K562 (cell line): Measurements from ENCODE around the gene DIPK1B. TPM values are rescaled to one million over a fixed set of nuclear protein-coding genes. Genes with fewer than 3 reads are reported as not detected.

Source experiments
- ATAC-seq: fragments of 200-7000 bp; cut with Tn5 transposase; 3 replicates; pipeline ENCODE4 v1.9.1; 2020; ENCODE audit warnings: moderate library complexity
- BruUV-seq: library from RNA; stranded (reverse); fragments of 400-500 nt; replicated peaks from 2 replicates; lab custom pipeline; 2021; lab: Mats Ljungman, UMichigan
- CTCF ChIA-PET: fragments of 300-600 bp; formaldehyde crosslinking; extraction: SDS; loops from one replicate; lab custom pipeline; 2021; ENCODE audit warnings: low intra/inter-chr PET ratio; lab: Yijun Ruan, JAX
- POLR2A ChIA-PET: fragments of 300-600, 350-650 bp; sonication (Branson Sonifier 250); formaldehyde crosslinking; extraction: SDS; loops from one replicate; lab custom pipeline; 2021; ENCODE audit warnings: antibody characterized with exemption, inconsistent platforms; lab: Yijun Ruan, JAX
- DNase-seq, 4 experiments: peaks; one replicate each; pipeline versions ENCODE4 v3.0.0 to v3.0.0-alpha.2; 2011 to 2018; ENCODE audit warnings: low spot score in 3 of 4, mixed read lengths in 3 of 4; ENCODE audit errors: extremely low read depth in 1 of 4
- FAIRE-seq: peaks from 2 replicates; lab custom pipeline; 2011; peaks lifted over from hg19 to GRCh38; lab: Jason Lieb, UNC
- H2AFZ ChIP-seq: 2 replicates; pipeline ENCODE4 v1.6.0; 2011; ENCODE audit warnings: low read depth, low read length, control low read depth, inconsistent platforms
- H3K27ac ChIP-seq: fragments of 200-600 bp; 3 replicates; pipeline ENCODE4 v1.8.0; 2011; ENCODE audit warnings: low read depth, mild to moderate bottlenecking, control low read depth, inconsistent platforms, low read length, moderate library complexity, mixed read lengths; ENCODE audit errors: extremely low read depth
- H3K27me3 ChIP-seq, 2 experiments: fragments of 300-600 bp in 1 of 2; 2 replicates in 1 of 2; 3 replicates in 1 of 2; pipeline versions ENCODE4 v1.6.0 to v1.8.0; 2011; ENCODE audit warnings: inconsistent platforms in 2 of 2, low read length in 2 of 2, mild to moderate bottlenecking in 1 of 2, mixed read lengths in 1 of 2, moderate library complexity in 1 of 2; ENCODE audit not compliant: control insufficient read depth in 2 of 2, insufficient read depth in 2 of 2
- H3K36me3 ChIP-seq: fragments of 300-600 bp; 3 replicates; pipeline ENCODE4 v1.8.0; 2011; ENCODE audit warnings: mild to moderate bottlenecking, low read length, inconsistent platforms; ENCODE audit not compliant: control insufficient read depth, insufficient read depth
- H3K4me1 ChIP-seq, 2 experiments: fragments of 200-600 bp in 1 of 2; replicated peaks in 1 of 2; 2 replicates in 1 of 2; 3 replicates in 1 of 2; pipeline versions ENCODE4 v1.5.1 to v1.8.0; 2011; ENCODE audit warnings: inconsistent platforms in 2 of 2, low read length in 2 of 2, mild to moderate bottlenecking in 1 of 2, mixed read lengths in 1 of 2, moderate library complexity in 1 of 2; ENCODE audit not compliant: control insufficient read depth in 2 of 2, insufficient read depth in 2 of 2
- H3K4me2 ChIP-seq: 2 replicates; pipeline ENCODE4 v1.6.1; 2011; ENCODE audit warnings: low read length, control low read depth, inconsistent platforms, mixed read lengths; ENCODE audit not compliant: insufficient read depth
- H3K4me3 ChIP-seq: fragments of 200-600 bp; sonication (generic), shearing (Covaris generic); 2 replicates; pipeline ENCODE4 v1.5.1; 2016; ENCODE audit warnings: control low read depth, inconsistent platforms
- H3K79me2 ChIP-seq: fragments of 200-600 bp; 3 replicates; pipeline ENCODE4 v1.8.0; 2011; ENCODE audit warnings: low read length, inconsistent platforms; ENCODE audit not compliant: control insufficient read depth, insufficient read depth
- H3K9ac ChIP-seq, 2 experiments: 2 replicates each; pipeline versions ENCODE4 v1.6.0 to v1.6.1; 2011; ENCODE audit warnings: low read depth in 2 of 2, low read length in 2 of 2, control low read depth in 1 of 2, inconsistent platforms in 1 of 2, mild to moderate bottlenecking in 1 of 2, mixed read lengths in 1 of 2; ENCODE audit not compliant: insufficient read depth in 1 of 2
- H3K9me1 ChIP-seq: one replicate; pipeline ENCODE4 v1.6.0; 2011; ENCODE audit warnings: inconsistent platforms, mild to moderate bottlenecking, low read length, moderate library complexity; ENCODE audit not compliant: control insufficient read depth, insufficient read depth
- H3K9me3 ChIP-seq: replicated peaks from 2 replicates; pipeline ENCODE4 v1.5.1; 2011; ENCODE audit warnings: low read depth, low read length, inconsistent platforms; ENCODE audit not compliant: control insufficient read depth, insufficient read depth
- H4K20me1 ChIP-seq: replicated peaks from 2 replicates; pipeline ENCODE4 v1.6.1; 2011; ENCODE audit warnings: low read length, inconsistent platforms, mixed read lengths; ENCODE audit not compliant: control insufficient read depth, insufficient read depth
- LCOR ChIP-seq: sonication (generic); formaldehyde crosslinking; IDR thresholded peaks from 2 replicates; pipeline ENCODE4 v1.8.0; 2022; ENCODE audit warnings: mild to moderate bottlenecking, missing genetic modification reagents
- POLR2H ChIP-seq: IDR thresholded peaks from 2 replicates; pipeline ENCODE4 v1.6.1; 2016; ENCODE audit warnings: missing genetic modification characterization, low read depth, mild to moderate bottlenecking, control low read depth, missing compliant biosample characterization, moderate library complexity
- YY1 ChIP-seq, 3 experiments: IDR thresholded peaks; 2 replicates each; pipeline ENCODE4 v1.6.1; 2011; ENCODE audit warnings: low read length in 2 of 3, mild to moderate bottlenecking in 2 of 3, moderate library complexity in 2 of 3, borderline replicate concordance in 1 of 3, control low read depth in 1 of 3, low read depth in 1 of 3; ENCODE audit not compliant: insufficient read depth in 3 of 3, insufficient replicate concordance in 2 of 3, control insufficient read depth in 1 of 3, insufficient read length in 1 of 3; ENCODE audit errors: extremely low read depth in 1 of 3
- ZBTB7A ChIP-seq: IDR thresholded peaks from 2 replicates; pipeline ENCODE4 v1.6.1; 2011; ENCODE audit warnings: low read depth, mild to moderate bottlenecking, low read length, moderate library complexity, borderline replicate concordance; ENCODE audit not compliant: control insufficient read depth
- ZNF174 ChIP-seq: fragments of 250-450 bp; sonication (Bioruptor Pico); IDR thresholded peaks from 2 replicates; pipeline ENCODE4 v1.4.0; 2020; ENCODE audit warnings: mild to moderate bottlenecking
- ZNF695 ChIP-seq: fragments of 450-650 bp; formaldehyde crosslinking; IDR thresholded peaks from 2 replicates; pipeline ENCODE4 v1.4.0; 2020; ENCODE audit warnings: mild to moderate bottlenecking, moderate library complexity
- WGBS: fragments of 100-300 bp; shearing (Covaris generic); methylation state at CpG from one replicate; pipeline ENCODE4 v1.1.6; 2016; ENCODE audit warnings: low coverage, mixed read lengths; ENCODE audit not compliant: insufficient coverage; ENCODE audit errors: missing lambda C conversion rate; 5-methylcytosine and 5-hydroxymethylcytosine counted together
- in situ Hi-C: fragments of 300-500 bp; cut with MboI; formaldehyde crosslinking; loops from 4 replicates; pipeline ENCODE4 v1.15.0; 2018; ENCODE audit warnings: inconsistent platforms, mixed read lengths
- intact Hi-C: fragments of 100-400 bp; cut with micrococcal nuclease; formaldehyde crosslinking; loops from 2 replicates; pipeline ENCODE4 v1.14.2; 2022
- polyA plus RNA-seq, 8 experiments: library from polyadenylated mRNA; depleted of rRNA in 4 of 8; stranded (reverse) in 5 of 8; unstranded in 3 of 8; fragments of >200 nt; fragmentation: Nextera tagmentation in 2 of 8; fragmentation: Illumina TruSeq in 1 of 8; extraction: Ambion mirVana in 2 of 8; extraction: Trizol in 1 of 8; gene quantifications; 2 replicates each; pipeline versions ENCODE4 v1.2.1 to v1.2.3, GENCODE V29; 2011 to 2014; ENCODE audit warnings: inconsistent platforms in 1 of 8, missing spikeins in 1 of 8
- total RNA-seq, 7 experiments: library from RNA; depleted of rRNA in 6 of 7; stranded (reverse); fragments of >200 nt in 6 of 7; fragmentation: Illumina TruSeq in 2 of 7; extraction: Trizol in 2 of 7; gene quantifications; 2 replicates each; pipeline versions ENCODE4 v1.2.1 to v1.2.3, GENCODE V29; 2011 to 2021; ENCODE audit warnings: low replicate concordance in 1 of 7
- TF ChIP-seq, protein P1 (sequence below): fragments of 250-450 bp; sonication (Bioruptor Pico); IDR thresholded peaks from 2 replicates; pipeline ENCODE4 v1.4.0; 2020; ENCODE audit warnings: borderline replicate concordance
- TF ChIP-seq, protein P2 (sequence below): sonication (generic); formaldehyde crosslinking; IDR thresholded peaks from 2 replicates; pipeline ENCODE4 v1.8.0; 2022; ENCODE audit warnings: missing genetic modification reagents, mild to moderate bottlenecking, moderate library complexity, borderline replicate concordance
- TF ChIP-seq, protein P3 (sequence below): fragments of 250-450 bp; sonication (Bioruptor Pico); IDR thresholded peaks from 2 replicates; pipeline ENCODE4 v1.4.0; 2020; ENCODE audit warnings: mild to moderate bottlenecking
- TF ChIP-seq, protein P4 (sequence below): fragments of 450-650 bp; IDR thresholded peaks from 2 replicates; pipeline ENCODE4 v1.6.1; 2018; ENCODE audit not compliant: partially characterized antibody

The DIPK1B gene
- total and polyA plus RNA-seq, 9 of the 15 experiments (the other 6 are each of a cell fraction or from before 2014, with no cell fraction given) = 0.08 to 22.3 (median 5.9) TPM

DNA sequence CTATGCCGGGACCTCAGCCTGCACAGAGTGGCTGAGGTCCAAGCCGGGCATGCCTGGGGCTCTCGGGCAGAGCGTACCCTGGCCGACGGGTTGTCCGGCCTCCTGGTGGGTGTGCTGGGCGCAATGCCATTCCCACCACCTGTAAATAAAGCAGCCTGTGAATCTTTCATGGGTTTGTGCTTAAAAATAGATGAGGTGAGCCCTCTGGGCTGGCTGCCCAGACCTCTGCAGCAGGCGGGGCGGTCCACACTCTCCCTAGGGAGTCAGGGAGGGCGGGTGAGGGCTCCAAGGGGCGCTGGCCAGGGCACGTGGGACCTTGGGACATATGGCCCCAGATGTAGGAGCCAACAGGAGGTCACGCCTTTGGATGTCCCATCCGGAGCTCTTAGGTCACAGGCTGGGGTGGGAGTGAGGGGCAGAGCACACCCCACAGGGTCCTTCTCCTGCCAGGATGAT, 21.5 kb upstream of the DIPK1B start:
- Histone ChIP-seq H3K4me1 (peaks cover 12 to 83% of the 10 kb centered on the region in 2 experiments; a peak in 4 of 5 replicates), H3K4me3 (no peak overlapping the region), H3K79me2 (peaks cover 13% of the 10 kb centered on the region), H3K9me3 (no peaks in the 10 kb centered on the region), H3K4me2 (no peak overlapping the region), H3K9ac (0 out of 4 replicates have a peak overlapping the region, but pooled peaks of 1 of the 2 experiments have one; percentile 31), H2AFZ (no peak overlapping the region), H3K9me1 (peaks cover 3% of the 10 kb centered on the region), H3K36me3 (no peaks in the 10 kb centered on the region; the same call in 2 of the 3 replicates), H4K20me1 (no peaks in the 10 kb centered on the region), H3K27me3 (no peaks in the 10 kb centered on the region), H3K27ac (no peak overlapping the region)
- ATAC-seq = no peak
- POLR2A ChIA-PET = interaction anchor here (1.0 kb wide), 1 partner anchor 16 kb away, joined by 3 read pairs; no protein-coding TSS in a partner anchor
- CTCF ChIA-PET = no interaction called here
- in situ Hi-C loops = no loop called here
- intact Hi-C loops = loop anchor here (5.0 kb wide), 2 partner anchors 44 to 204 kb away; no protein-coding TSS in a partner anchor
- WGBS = 71% methylated on average over 11 of the region's 15 CpGs
- DNase-seq = no peak
- no peak for FAIRE-seq
- BruUV-seq = no TSS peak
- no peak for TF ChIP-seq ZBTB7A
- TF ChIP-seq, protein P1, sequence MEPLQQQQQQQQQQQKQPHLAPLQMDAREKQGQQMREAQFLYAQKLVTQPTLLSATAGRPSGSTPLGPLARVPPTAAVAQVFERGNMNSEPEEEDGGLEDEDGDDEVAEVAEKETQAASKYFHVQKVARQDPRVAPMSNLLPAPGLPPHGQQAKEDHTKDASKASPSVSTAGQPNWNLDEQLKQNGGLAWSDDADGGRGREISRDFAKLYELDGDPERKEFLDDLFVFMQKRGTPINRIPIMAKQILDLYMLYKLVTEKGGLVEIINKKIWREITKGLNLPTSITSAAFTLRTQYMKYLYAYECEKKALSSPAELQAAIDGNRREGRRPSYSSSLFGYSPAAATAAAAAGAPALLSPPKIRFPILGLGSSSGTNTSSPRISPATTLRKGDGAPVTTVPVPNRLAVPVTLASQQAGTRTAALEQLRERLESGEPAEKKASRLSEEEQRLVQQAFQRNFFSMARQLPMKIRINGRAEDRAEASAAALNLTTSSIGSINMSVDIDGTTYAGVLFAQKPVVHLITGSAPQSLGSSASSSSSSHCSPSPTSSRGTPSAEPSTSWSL (CRISPR knock-in tag) = no peak
- TF ChIP-seq POLR2H (tag) = no peak
- no peak for TF ChIP-seq ZNF174
- TF ChIP-seq, protein P2, sequence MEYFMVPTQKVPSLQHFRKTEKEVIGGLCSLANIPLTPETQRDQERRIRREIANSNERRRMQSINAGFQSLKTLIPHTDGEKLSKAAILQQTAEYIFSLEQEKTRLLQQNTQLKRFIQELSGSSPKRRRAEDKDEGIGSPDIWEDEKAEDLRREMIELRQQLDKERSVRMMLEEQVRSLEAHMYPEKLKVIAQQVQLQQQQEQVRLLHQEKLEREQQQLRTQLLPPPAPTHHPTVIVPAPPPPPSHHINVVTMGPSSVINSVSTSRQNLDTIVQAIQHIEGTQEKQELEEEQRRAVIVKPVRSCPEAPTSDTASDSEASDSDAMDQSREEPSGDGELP (CRISPR knock-in tag) = no peak
- TF ChIP-seq, protein P3, sequence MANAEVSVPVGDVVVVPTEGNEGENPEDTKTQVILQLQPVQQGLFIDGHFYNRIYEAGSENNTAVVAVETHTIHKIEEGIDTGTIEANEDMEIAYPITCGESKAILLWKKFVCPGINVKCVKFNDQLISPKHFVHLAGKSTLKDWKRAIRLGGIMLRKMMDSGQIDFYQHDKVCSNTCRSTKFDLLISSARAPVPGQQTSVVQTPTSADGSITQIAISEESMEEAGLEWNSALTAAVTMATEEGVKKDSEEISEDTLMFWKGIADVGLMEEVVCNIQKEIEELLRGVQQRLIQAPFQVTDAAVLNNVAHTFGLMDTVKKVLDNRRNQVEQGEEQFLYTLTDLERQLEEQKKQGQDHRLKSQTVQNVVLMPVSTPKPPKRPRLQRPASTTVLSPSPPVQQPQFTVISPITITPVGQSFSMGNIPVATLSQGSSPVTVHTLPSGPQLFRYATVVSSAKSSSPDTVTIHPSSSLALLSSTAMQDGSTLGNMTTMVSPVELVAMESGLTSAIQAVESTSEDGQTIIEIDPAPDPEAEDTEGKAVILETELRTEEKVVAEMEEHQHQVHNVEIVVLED (CRISPR knock-in tag) = no peak
- TF ChIP-seq ZNF695 = no peak
- TF ChIP-seq, protein P4, sequence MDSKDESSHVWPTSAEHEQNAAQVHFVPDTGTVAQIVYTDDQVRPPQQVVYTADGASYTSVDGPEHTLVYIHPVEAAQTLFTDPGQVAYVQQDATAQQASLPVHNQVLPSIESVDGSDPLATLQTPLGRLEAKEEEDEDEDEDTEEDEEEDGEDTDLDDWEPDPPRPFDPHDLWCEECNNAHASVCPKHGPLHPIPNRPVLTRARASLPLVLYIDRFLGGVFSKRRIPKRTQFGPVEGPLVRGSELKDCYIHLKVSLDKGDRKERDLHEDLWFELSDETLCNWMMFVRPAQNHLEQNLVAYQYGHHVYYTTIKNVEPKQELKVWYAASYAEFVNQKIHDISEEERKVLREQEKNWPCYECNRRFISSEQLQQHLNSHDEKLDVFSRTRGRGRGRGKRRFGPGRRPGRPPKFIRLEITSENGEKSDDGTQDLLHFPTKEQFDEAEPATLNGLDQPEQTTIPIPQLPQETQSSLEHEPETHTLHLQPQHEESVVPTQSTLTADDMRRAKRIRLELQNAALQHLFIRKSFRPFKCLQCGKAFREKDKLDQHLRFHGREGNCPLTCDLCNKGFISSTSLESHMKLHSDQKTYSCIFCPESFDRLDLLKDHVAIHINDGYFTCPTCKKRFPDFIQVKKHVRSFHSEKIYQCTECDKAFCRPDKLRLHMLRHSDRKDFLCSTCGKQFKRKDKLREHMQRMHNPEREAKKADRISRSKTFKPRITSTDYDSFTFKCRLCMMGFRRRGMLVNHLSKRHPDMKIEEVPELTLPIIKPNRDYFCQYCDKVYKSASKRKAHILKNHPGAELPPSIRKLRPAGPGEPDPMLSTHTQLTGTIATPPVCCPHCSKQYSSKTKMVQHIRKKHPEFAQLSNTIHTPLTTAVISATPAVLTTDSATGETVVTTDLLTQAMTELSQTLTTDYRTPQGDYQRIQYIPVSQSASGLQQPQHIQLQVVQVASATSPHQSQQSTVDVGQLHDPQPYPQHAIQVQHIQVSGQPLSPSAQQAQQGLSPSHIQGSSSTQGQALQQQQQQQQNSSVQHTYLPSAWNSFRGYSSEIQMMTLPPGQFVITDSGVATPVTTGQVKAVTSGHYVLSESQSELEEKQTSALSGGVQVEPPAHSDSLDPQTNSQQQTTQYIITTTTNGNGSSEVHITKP = no peak
- TF ChIP-seq LCOR (CRISPR knock-in tag) = no peak
- TF ChIP-seq YY1 (IDR thresholded peaks at IDR 0.05; ENCODE audit: borderline replicate concordance in 1 of 3, control insufficient read depth in 1 of 3, extremely low read depth in 1 of 3, insufficient read depth in 3 of 3, insufficient read length in 1 of 3, insufficient replicate concordance in 2 of 3, low read depth in 1 of 3, low read length in 2 of 3) = no peak
